IMR-90 (cell line): Measurements from ENCODE around the gene LYZL2.

Source experiments
- BHLHE40 ChIP-seq: fragments of 150-350 bp; IDR thresholded peaks from 2 replicates; pipeline ENCODE4 v1.6.1; 2016; ENCODE audit warnings: mild to moderate bottlenecking, low read depth, low read length
- FOS ChIP-seq: fragments of 150-350 bp; IDR thresholded peaks from 2 replicates; pipeline ENCODE4 v1.6.1; 2016; ENCODE audit warnings: low read depth, low read length
- MAFK ChIP-seq: IDR thresholded peaks from 2 replicates; pipeline ENCODE4 v1.6.1; 2012; ENCODE audit warnings: low read depth, low read length, improper control_type of control experiment
- MXI1 ChIP-seq: IDR thresholded peaks from 2 replicates; pipeline ENCODE4 v1.6.1; 2012; ENCODE audit warnings: low read depth, mild to moderate bottlenecking, low read length, moderate library complexity, borderline replicate concordance
- NFE2L2 ChIP-seq: fragments of 150-350 bp; IDR thresholded peaks from 2 replicates; pipeline ENCODE4 v1.6.1; 2016; ENCODE audit warnings: low read depth, mild to moderate bottlenecking, low read length
- POLR2A ChIP-seq: IDR thresholded peaks from 2 replicates; pipeline ENCODE4 v1.6.1; 2012; ENCODE audit warnings: mild to moderate bottlenecking, low read depth, low read length
- RAD21 ChIP-seq: IDR thresholded peaks from 2 replicates; pipeline ENCODE4 v1.6.1; 2012; ENCODE audit warnings: low read length, improper control_type of control experiment
- RCOR1 ChIP-seq: IDR thresholded peaks from 2 replicates; pipeline ENCODE4 v1.6.1; 2012; ENCODE audit warnings: mild to moderate bottlenecking, low read length, improper control_type of control experiment; ENCODE audit not compliant: insufficient replicate concordance
- RFX5 ChIP-seq: IDR thresholded peaks from 2 replicates; pipeline ENCODE4 v1.8.0; 2012; ENCODE audit warnings: low read depth, mild to moderate bottlenecking, low read length, moderate library complexity
- SMC3 ChIP-seq: fragments of 150-350 bp; IDR thresholded peaks from 2 replicates; pipeline ENCODE4 v1.6.1; 2016; ENCODE audit warnings: low read depth, mild to moderate bottlenecking, antibody characterized with exemption, low read length, moderate library complexity
- TF ChIP-seq, protein P1 (sequence below): conservative IDR thresholded peaks from 2 replicates; pipeline ENCODE4 v1.5.1; 2012; ENCODE audit warnings: mild to moderate bottlenecking, low read depth, low read length, improper control_type of control experiment
- TF ChIP-seq, protein P2 (sequence below): fragments of 150-350 bp; IDR thresholded peaks from 2 replicates; pipeline ENCODE4 v1.6.1; 2017; ENCODE audit warnings: mild to moderate bottlenecking, antibody characterized with exemption, low read length, low read depth

DNA sequence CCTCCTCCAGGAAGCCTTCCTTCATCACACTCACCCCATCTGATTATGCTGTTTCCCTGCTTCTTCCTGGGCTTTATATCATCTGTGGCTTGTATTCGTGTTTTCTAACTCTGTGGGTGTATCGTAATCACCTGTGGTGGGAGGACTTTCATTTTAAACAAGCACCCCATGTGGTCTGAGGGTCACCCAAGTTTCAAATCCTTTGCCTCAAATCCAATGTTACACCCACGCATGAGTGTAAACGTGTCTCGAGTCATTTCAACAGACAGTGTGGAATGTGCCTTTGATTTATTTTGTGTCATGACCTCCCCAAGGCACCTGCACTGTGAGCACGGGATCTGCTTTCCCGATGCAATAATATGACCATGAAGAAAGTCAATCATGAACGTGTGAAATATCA lies 17.5 kb upstream of the LYZL2 start:
- TF ChIP-seq POLR2A, result no peak
- TF ChIP-seq, protein P1, sequence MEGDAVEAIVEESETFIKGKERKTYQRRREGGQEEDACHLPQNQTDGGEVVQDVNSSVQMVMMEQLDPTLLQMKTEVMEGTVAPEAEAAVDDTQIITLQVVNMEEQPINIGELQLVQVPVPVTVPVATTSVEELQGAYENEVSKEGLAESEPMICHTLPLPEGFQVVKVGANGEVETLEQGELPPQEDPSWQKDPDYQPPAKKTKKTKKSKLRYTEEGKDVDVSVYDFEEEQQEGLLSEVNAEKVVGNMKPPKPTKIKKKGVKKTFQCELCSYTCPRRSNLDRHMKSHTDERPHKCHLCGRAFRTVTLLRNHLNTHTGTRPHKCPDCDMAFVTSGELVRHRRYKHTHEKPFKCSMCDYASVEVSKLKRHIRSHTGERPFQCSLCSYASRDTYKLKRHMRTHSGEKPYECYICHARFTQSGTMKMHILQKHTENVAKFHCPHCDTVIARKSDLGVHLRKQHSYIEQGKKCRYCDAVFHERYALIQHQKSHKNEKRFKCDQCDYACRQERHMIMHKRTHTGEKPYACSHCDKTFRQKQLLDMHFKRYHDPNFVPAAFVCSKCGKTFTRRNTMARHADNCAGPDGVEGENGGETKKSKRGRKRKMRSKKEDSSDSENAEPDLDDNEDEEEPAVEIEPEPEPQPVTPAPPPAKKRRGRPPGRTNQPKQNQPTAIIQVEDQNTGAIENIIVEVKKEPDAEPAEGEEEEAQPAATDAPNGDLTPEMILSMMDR, result no peak
- no peak for TF ChIP-seq RAD21
- no peak for TF ChIP-seq RCOR1
- TF ChIP-seq, protein P2, sequence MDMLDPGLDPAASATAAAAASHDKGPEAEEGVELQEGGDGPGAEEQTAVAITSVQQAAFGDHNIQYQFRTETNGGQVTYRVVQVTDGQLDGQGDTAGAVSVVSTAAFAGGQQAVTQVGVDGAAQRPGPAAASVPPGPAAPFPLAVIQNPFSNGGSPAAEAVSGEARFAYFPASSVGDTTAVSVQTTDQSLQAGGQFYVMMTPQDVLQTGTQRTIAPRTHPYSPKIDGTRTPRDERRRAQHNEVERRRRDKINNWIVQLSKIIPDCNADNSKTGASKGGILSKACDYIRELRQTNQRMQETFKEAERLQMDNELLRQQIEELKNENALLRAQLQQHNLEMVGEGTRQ, result no peak
- TF ChIP-seq NFE2L2, result no peak
- TF ChIP-seq FOS, result no peak
- no peak for TF ChIP-seq MXI1
- TF ChIP-seq BHLHE40, result no peak
- no peak for TF ChIP-seq SMC3
- no peak for TF ChIP-seq RFX5
- no peak for TF ChIP-seq MAFK
